Right lobe of liver (tissue), 4 donors: ENCODE data around the gene MPHOSPH8.

Experiments
- POLR2A ChIP-seq: fragments of 450-650 bp; IDR thresholded peaks from one replicate; pipeline ENCODE4 v1.6.1; 2017; ENCODE audit warnings: antibody characterized with exemption, mild to moderate bottlenecking
- TF ChIP-seq, protein P1 (sequence below), 4 donors: fragments of 200-600 bp in 3 of 4; fragments of 450-650 bp in 1 of 4; IDR thresholded peaks; one replicate each; pipeline versions ENCODE4 v1.5.1 to v1.8.0; 2016 to 2022; ENCODE audit warnings: antibody characterized with exemption in 4 of 4, mild to moderate bottlenecking in 2 of 4
- donor health status: DM: no; HTN: no; CAD: no.
- donor health status: DM: no; HTN: no; CAD: no.
- donor health status: DM: no; HTN: yes; CAD: no.

DNA sequence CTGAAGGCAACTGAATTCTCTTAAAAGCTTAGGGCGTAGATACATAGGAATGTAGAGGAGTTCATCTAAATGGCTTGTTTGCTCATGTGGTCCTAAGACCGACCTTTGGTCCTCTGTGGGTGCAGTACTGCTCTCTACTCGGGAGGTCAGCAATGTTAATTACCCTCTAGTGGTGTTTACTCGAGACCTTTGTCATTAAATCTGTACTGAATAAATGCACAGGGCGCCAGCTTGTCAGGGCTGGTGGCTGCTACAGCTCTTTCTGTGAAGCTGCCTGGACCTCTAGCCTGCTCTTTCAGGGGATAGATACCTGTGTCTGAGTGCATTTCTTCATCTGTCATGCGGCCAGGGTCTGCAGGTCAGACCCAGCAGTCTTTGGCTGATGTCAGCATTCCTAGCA, 29.2 kb upstream of the MPHOSPH8 start:
- no peak for TF ChIP-seq POLR2A
- TF ChIP-seq, protein P1, sequence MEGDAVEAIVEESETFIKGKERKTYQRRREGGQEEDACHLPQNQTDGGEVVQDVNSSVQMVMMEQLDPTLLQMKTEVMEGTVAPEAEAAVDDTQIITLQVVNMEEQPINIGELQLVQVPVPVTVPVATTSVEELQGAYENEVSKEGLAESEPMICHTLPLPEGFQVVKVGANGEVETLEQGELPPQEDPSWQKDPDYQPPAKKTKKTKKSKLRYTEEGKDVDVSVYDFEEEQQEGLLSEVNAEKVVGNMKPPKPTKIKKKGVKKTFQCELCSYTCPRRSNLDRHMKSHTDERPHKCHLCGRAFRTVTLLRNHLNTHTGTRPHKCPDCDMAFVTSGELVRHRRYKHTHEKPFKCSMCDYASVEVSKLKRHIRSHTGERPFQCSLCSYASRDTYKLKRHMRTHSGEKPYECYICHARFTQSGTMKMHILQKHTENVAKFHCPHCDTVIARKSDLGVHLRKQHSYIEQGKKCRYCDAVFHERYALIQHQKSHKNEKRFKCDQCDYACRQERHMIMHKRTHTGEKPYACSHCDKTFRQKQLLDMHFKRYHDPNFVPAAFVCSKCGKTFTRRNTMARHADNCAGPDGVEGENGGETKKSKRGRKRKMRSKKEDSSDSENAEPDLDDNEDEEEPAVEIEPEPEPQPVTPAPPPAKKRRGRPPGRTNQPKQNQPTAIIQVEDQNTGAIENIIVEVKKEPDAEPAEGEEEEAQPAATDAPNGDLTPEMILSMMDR (IDR thresholded peaks at IDR 0.05), result no peak
